GM19023 (cell line): ENCODE data around the gene HOXD13.

Experiments
- ATAC-seq: cut with Tn5 transposase; IDR thresholded peaks from one replicate; pipeline ENCODE4 v1.9.1; 2021; ENCODE audit warnings: mild to moderate bottlenecking, moderate library complexity; ENCODE audit not compliant: unreplicated experiment

HOXD13 gene

GRCh38 chr2:176130957-176131847, 38.7 kb downstream of the HOXD13 start:
- no peak for ATAC-seq

GRCh38 chr2:176131848-176132158, 39.3 kb downstream of the HOXD13 start:
- no peak for ATAC-seq

GRCh38 chr2:176132205-176133171, 40.0 kb downstream of the HOXD13 start:
- no peak for ATAC-seq

- no peak for ATAC-seq
These were observed 40.9 kb downstream of the HOXD13 start for GRCh38 chr2:176133389-176133788.

DNA sequence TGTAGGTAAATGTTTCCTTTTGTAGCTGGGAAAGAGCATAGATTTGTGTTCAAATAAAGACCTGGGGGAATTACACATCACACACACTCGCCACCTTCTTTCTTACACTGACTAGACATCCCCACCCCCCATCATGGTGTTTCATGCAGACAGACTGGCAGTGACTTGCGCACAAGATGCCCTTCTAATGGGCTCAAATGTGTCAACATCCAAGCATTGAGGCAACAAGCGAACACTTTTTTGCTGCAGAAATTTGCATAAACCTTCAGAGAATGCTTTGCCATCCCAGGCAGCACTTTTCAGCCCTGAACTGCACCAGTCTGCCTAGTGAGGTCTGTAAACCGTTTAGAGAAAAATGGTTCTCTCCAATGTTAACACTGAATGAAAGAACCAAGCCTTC, 41.5 kb downstream of the HOXD13 start:
- no peak for ATAC-seq

DNA sequence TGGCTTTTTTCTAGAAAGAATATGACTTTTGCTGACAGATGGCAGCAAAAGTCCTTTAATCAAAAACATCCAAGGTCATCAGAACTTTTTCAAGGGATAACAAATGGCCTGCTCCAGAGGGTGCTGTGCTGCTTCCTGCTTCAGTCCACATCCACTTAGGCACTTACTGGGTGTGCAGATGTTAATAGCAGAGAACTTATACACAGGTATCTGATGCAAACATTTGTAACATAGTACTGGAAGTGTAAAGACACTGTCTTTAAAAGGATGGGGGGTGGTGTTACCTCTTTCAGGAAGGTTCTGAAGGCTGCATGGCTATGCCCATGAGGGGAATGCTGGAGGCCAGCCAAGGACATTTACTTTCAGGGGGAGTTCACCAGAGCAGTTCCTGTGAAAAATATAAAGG, 42.5 kb downstream of the HOXD13 start:
- no peak for ATAC-seq

DNA sequence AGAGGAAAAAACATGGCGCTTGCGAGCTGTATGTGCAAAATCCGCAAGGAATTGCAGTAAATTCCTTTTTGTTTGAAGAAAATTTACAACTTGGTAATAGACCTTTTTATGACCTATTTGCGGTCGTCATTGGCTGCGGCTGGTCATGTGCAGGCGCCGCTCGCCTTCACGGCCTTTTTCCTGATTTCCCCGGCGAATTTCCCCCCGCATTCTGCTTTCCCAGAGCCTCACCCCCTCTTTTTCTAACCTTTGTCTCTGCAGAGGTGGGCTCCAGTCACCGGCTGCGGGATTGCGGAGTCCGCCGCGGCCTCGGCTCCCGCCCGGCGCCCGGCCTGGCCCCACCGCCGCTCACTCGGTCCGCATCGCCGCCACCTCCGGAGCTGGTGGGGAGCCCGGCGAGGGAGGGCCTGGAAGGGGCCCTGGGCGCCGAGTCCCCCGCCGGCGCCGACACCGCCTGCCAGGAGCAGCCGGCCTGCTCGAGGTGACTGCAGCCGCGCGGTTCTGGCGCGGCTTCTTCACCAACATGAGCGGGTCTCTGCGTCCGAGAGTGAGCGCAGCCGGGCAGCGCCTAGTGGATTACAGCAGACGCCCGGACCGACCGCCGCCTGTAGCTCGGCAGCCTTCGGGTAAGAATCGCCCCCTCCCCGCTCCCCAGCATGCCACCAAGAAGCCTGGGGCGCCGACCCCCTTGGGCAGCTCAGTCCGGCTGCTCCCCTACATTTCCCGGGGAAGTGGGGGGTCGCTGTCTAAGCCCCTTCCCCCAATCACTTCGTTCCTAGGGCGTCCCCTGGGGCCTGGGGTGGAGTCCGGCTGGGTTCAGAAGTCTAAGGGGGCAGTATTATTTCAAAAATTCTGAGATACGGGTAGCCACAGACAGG, 44.1 kb downstream of the HOXD13 start:
- ATAC-seq: no peak

DNA sequence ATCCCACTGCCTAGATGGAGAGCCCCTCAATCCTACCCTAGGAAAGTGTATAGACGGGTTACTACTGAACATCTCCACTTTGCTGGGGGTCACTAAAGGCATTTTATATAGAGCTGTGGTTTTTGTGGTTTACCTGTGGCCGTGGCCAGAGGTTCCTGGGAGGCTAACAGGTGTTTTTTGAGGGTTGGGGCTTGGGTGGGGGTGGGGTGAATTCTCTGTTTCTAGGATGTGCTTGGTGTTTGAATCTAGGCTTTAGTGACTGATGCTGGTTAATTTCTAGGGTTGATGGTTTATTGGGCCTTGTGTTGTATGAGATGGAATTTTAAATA, 44.7 kb downstream of the HOXD13 start:
- ATAC-seq: no peak

DNA sequence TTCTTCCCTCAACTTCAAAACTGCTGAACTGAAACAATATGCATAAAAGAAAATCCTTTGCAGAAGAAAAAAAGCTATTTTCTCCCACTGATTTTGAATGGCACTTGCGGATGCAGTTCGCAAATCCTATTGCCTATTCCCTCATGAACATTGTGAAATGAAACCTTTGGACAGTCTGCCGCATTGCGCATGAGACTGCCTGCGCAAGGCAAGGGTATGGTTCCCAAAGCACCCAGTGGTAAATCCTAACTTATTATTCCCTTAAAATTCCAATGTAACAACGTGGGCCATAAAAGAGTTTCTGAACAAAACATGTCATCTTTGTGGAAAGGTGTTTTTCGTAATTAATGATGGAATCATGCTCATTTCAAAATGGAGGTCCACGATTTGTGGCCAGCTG, 45.4 kb downstream of the HOXD13 start:
- ATAC-seq: no peak

DNA sequence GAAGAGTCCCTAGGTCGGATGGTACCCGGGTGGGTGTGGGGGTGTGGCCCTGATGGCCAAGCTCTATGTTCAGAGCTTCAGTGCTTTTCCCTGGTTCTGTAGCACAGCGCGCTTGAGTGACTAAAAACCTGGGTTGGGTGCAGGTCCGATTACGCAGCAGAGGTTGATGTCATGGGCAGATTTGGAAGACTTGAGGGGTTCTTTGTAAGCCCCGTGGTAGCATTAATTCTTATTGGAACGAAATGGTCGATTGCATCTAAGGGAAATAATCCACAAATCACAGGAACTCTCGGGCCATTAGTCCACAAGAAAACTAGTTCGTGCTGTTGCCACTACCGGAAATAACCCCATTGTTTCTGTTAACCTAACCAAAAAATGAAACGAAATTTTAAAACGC, 46.0 kb downstream of the HOXD13 start:
- no peak for ATAC-seq

DNA sequence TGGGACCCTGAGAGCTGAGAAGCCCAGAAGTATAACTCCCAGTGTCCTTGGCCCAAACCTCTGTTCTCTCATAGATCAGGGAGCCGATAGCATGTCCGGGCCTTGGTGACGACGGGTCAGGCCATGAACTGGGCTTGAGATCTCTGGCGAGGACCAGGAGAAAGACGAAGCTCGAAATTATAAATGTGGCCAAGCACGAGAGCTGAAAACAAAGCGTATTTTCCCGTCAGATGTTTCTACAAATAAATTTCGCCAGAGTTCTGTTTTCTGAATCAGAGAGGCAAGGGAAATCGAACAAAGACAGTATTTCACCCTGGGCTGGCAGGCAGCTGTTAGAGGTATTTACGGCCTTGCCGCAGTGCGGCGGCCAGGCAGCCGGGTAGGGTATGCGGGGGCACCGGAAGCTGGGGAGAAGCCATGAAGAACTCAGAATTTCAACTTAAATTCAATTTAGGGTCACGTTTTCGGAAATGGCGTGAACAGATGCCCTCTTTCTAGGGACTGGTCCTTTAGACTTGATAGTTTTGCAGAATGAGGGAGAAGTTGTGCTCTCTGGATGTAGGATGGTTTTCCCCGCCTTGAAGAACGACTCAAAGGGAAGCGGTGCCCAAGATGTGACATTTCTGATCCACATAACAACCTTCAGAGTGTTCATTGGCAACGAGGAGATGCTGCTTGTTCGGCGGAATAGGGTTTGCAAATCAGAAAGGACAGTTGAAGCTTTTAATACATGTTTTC, 46.6 kb downstream of the HOXD13 start:
- ATAC-seq: no peak

DNA sequence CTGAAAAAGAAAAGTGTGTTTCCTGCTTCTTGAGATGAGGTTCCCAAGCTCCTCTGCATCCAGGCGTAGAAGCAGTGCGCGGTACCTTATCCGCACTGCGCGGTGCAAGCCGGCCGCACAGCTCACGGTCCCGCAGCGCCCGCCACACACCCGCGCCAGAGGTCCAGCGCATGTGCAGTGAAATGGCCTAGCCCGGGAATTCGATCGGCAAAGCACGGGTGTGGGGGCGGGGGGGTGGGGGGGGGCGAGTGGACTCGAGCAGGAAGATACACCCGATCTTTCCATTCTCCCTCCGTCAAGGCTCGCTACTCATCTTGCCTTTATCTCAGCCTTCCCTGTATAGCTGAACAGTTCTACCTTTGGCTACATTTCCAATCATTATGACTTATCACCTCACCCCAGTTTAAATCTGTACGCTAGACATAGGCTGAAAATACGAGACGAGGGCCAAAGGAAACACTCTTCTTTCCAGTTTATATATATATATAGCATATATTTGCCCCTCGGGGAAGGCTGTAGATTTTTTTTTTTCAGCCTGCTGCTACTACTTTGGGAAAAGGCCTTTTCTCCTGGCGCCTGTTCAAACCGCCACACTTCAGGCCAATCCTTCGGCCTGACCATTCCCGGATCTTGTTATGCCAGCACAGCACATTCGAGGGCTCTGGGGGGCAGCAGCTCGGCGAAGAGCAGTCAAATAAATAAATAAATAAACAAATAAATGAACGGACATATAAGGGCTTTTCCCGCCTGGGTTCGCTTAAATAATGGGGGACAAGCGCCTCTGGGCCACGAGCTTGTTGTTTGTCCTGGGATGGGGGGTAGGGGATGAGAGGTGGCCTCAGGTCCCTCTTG, 47.4 kb downstream of the HOXD13 start:
- no peak for ATAC-seq

GRCh38 chr2:176140513-176141317, 48.2 kb downstream of the HOXD13 start:
- ATAC-seq: peak; percentile 93

DNA sequence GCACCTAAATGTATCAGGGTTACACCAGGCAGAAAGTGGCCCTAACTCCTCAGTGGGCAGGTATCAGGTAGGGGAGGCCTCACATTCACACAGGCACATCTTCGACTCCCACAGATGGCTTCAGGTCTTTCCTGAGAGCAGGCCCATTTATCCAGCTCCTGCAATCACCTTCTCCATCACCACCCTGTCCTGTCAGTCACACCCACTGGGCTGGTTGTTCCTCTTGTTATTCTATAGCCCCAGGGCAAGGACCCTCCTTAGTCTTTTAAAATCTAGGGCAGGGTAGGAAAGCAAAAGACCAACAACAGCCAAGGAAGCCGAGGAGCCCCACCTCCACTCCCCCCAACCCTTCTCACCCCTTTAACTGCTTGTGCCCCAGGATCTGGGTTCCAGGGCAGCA, 49.8 kb downstream of the HOXD13 start:
- no peak for ATAC-seq
